Measurements from ENCODE around the gene PIK3R1.

- no peak for TF ChIP-seq POLR2A (IDR thresholded peaks at IDR 0.05)
- no peak for TF ChIP-seq CTCF (IDR thresholded peaks at IDR 0.05)
- no peak for TF ChIP-seq POLR2AphosphoS5 (IDR thresholded peaks at IDR 0.05)
Observed at GRCh38 chr5:68316469-68316868, 100.9 kb downstream of the PIK3R1 start.
